CD4-positive, alpha-beta T cell (primary cell): ENCODE results near the gene SYNJ1. TPM values are rescaled to one million over a fixed set of nuclear protein-coding genes. Genes with fewer than 3 reads are reported as not detected.

ENCODE experiments used
- ATAC-seq: fragments of 200-7000 bp; cut with Tn5 transposase; one replicate; pipeline ENCODE4 v1.10.0; 2022; ENCODE audit warnings: mild to moderate bottlenecking; ENCODE audit not compliant: poor library complexity
- CTCF ChIA-PET: fragments of 350-600 bp; sonication (Branson Sonifier 250); formaldehyde crosslinking; loops from one replicate; lab custom pipeline; 2021; ENCODE audit warnings: antibody characterized with exemption, inconsistent platforms; lab: Charles Lee
- POLR2A ChIA-PET: fragments of 350-600 bp; sonication (Branson Sonifier 250); formaldehyde crosslinking; loops from one replicate; lab custom pipeline; 2021; ENCODE audit warnings: antibody characterized with exemption, inconsistent platforms; lab: Charles Lee
- DNase-seq, 14 experiments: peaks; one replicate each; pipeline ENCODE4 v3.0.0-alpha.2; 2013 to 2020; ENCODE audit warnings: mixed read lengths in 2 of 14
- H3K27ac ChIP-seq, 2 donors: one replicate each; pipeline versions ENCODE4 v1.5.1 to v1.7.0; 2013; ENCODE audit warnings: low read length in 2 of 2, low read depth in 1 of 2, mild to moderate bottlenecking in 1 of 2
- H3K27me3 ChIP-seq, 2 experiments: 1 replicate in 1 of 2; 2 replicates in 1 of 2; pipeline versions ENCODE4 v1.6.1 to v1.7.0; 2013; ENCODE audit warnings: low read length in 2 of 2, control low read depth in 1 of 2, mild to moderate bottlenecking in 1 of 2, moderate library complexity in 1 of 2; ENCODE audit not compliant: insufficient read depth in 2 of 2, control insufficient read depth in 1 of 2
- H3K36me3 ChIP-seq: one replicate; pipeline ENCODE4 v1.6.1; 2013; ENCODE audit warnings: low read length, control low read depth; ENCODE audit not compliant: insufficient read depth
- H3K4me1 ChIP-seq: one replicate; pipeline ENCODE4 v1.6.1; 2013; ENCODE audit warnings: low read length, control low read depth; ENCODE audit not compliant: insufficient read depth
- H3K4me3 ChIP-seq: one replicate; pipeline ENCODE4 v1.5.1; 2013; ENCODE audit warnings: mild to moderate bottlenecking, low read length, moderate library complexity
- H3K9me3 ChIP-seq, 2 experiments: 1 replicate in 1 of 2; 2 replicates in 1 of 2; pipeline versions ENCODE4 v1.6.1 to v1.7.0; 2013; ENCODE audit warnings: low read length in 2 of 2, mild to moderate bottlenecking in 2 of 2, control low read depth in 1 of 2, moderate library complexity in 1 of 2; ENCODE audit not compliant: control insufficient read depth in 1 of 2, insufficient read depth in 1 of 2
- H3K27ac Mint-ChIP-seq: one replicate; pipeline ENCODE4 v1.8.0; 2020; ENCODE audit warnings: mixed read lengths
- H3K27me3 Mint-ChIP-seq: one replicate; pipeline ENCODE4 v1.8.0; 2021; ENCODE audit warnings: mixed read lengths
- H3K36me3 Mint-ChIP-seq: one replicate; pipeline ENCODE4 v1.8.0; 2021; ENCODE audit warnings: low read depth, mixed read lengths
- H3K4me1 Mint-ChIP-seq: one replicate; pipeline ENCODE4 v1.8.0; 2021; ENCODE audit warnings: low read depth, mixed read lengths
- H3K4me3 Mint-ChIP-seq: one replicate; pipeline ENCODE4 v1.8.0; 2020; ENCODE audit warnings: mild to moderate bottlenecking, mixed read lengths
- H3K9me3 Mint-ChIP-seq: one replicate; pipeline ENCODE4 v1.8.0; 2020; ENCODE audit warnings: mixed read lengths
- intact Hi-C, 2 experiments: fragments of 100-400 bp; cut with DNase I in 1 of 2; cut with micrococcal nuclease in 1 of 2; formaldehyde crosslinking; loops; one replicate each; pipeline versions ENCODE4 v1.15.1 to v1.9.0; 2023 to 2025; cut with DNase I, micrococcal nuclease
- total RNA-seq, 174 experiments: library from RNA in 2 of 174; stranded (reverse) in 2 of 174; gene quantifications; one replicate each; pipeline ENCODE4 v1.2.3 and lab custom pipeline; 2021 to 2026
- TF ChIP-seq, protein P1 (sequence below): fragments of 200-600 bp; IDR thresholded peaks from one replicate; pipeline ENCODE4 v1.8.0; 2022; ENCODE audit warnings: antibody characterized with exemption, mild to moderate bottlenecking

The SYNJ1 gene
- total RNA-seq, 2 experiments from 2014 or later, result 14.3 to 15.6 TPM

DNA sequence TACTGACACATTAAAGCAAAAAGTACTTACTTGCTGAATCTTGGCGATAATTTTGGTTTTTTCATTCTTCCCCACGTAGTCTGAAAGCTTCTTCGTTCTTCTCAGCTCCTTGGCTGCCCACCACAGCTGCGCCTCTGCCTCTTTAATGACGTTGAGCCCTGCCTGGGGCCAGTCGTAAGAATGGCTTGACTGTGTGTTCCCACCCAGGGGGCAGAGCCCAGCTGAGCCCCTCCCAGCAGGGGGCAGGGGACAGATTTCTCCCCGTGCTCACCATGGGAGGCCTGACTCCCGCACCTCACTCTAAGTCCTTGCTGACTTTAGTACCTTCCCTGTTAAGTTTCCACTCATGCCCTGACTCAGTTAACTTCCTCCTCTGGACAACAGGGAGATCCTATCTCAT is 124.7 kb downstream of the SYNJ1 start:
- Histone ChIP-seq H3K9me3 (no peaks in the 10 kb centered on the region), H3K4me1 (no peaks in the 10 kb centered on the region), H3K4me3 (no peak overlapping the region), H3K36me3 (peaks cover 67% of the 10 kb centered on the region), H3K27ac (no peak overlapping the region), H3K27me3 (no peaks in the 10 kb centered on the region)
- DNase-seq, result no peak
- ChIA-PET POLR2A (no interaction called here), CTCF (no interaction called here)
- Mint-ChIP-seq H3K4me1 (no peaks in the 10 kb centered on the region), H3K4me3 (no peak overlapping the region), H3K27ac (no peak overlapping the region), H3K36me3 (peaks cover 81% of the 10 kb centered on the region), H3K9me3 (no peaks in the 10 kb centered on the region), H3K27me3 (no peaks in the 10 kb centered on the region)
- TF ChIP-seq, protein P1, sequence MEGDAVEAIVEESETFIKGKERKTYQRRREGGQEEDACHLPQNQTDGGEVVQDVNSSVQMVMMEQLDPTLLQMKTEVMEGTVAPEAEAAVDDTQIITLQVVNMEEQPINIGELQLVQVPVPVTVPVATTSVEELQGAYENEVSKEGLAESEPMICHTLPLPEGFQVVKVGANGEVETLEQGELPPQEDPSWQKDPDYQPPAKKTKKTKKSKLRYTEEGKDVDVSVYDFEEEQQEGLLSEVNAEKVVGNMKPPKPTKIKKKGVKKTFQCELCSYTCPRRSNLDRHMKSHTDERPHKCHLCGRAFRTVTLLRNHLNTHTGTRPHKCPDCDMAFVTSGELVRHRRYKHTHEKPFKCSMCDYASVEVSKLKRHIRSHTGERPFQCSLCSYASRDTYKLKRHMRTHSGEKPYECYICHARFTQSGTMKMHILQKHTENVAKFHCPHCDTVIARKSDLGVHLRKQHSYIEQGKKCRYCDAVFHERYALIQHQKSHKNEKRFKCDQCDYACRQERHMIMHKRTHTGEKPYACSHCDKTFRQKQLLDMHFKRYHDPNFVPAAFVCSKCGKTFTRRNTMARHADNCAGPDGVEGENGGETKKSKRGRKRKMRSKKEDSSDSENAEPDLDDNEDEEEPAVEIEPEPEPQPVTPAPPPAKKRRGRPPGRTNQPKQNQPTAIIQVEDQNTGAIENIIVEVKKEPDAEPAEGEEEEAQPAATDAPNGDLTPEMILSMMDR, result no peak
- ATAC-seq, result no peak
- intact Hi-C loops, result no loop called here

DNA sequence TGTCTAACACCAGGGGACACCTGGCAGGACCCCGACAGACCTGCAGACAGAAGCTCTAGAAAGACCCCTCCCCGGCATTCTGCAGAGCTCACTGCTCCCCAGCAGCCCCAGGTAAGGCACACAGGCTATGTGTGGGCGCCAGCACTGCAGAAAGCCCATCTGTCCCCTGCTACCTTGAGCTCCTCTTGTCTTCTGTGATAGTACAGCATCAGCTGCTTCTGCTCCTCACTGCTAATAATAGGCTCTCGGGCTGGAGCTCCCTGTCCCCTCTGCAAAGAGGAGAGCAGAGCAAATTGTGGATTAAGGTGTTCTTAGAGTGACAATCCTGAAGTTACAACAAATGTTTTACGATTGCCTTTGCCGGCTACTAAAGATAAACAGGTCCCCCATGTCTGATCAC is 125.7 kb downstream of the SYNJ1 start:
- POLR2A ChIA-PET, result no interaction called here
- CTCF ChIA-PET, result interaction anchor here (1.1 to 1.8 kb wide), 3 partner anchors 10 to 206 kb away, joined by 3 to 9 read pairs (median 3); partner anchors contain the start of gene CFAP298
- H3K4me1 Mint-ChIP-seq, result no peaks in the 10 kb centered on the region
- TF ChIP-seq, protein P1, result no peak
- Histone ChIP-seq H3K4me1 (no peaks in the 10 kb centered on the region), H3K27ac (no peak overlapping the region), H3K4me3 (no peak overlapping the region), H3K9me3 (no peaks in the 10 kb centered on the region), H3K36me3 (peaks cover 59% of the 10 kb centered on the region), H3K27me3 (no peaks in the 10 kb centered on the region)
- H3K27me3 Mint-ChIP-seq, result no peaks in the 10 kb centered on the region
- no peaks in the 10 kb centered on the region for H3K9me3 Mint-ChIP-seq
- peaks cover 73% of the 10 kb centered on the region for H3K36me3 Mint-ChIP-seq
- no peak overlapping the region for H3K27ac Mint-ChIP-seq
- ATAC-seq, result no peak
- intact Hi-C loops, result no loop called here
- H3K4me3 Mint-ChIP-seq, result no peak overlapping the region
- DNase-seq, result no peak

DNA sequence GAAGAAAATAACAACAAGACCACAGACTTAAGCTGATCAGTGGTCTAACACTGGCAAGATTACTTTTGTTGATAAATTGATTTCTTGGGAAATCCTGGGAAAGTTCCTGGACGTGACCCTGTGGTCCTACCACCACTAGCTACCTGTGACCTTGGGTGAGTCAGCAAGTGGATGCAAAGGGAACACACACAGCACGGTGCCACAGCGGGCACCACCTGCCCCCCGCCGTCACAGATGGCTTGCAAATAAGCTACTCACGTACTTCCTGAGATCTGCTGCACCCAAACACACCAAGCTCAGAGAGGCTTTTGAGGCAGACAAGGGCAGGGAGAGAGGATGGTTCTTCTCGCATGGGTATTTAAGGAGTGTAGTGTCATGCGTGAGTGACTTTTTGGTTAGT is 128.3 kb downstream of the SYNJ1 start:
- no peaks in the 10 kb centered on the region for H3K4me1 Mint-ChIP-seq
- DNase-seq (no peak), ATAC-seq (no peak)
- ChIA-PET CTCF (interaction anchor here (1.1 to 2.5 kb wide), 3 partner anchors 30 to 813 kb away, joined by 3 to 19 read pairs (median 4); partner anchors contain the start of gene EVA1C), POLR2A (interaction anchor here (3.1 kb wide), 1 partner anchor 12 kb away, joined by 19 read pairs; the partner anchor contains the start of gene CFAP298)
- no peak overlapping the region for H3K27ac ChIP-seq
- H3K4me3 Mint-ChIP-seq, result no peak overlapping the region
- H3K36me3 ChIP-seq, result peaks cover 36% of the 10 kb centered on the region
- no peaks in the 10 kb centered on the region for H3K9me3 ChIP-seq
- H3K36me3 Mint-ChIP-seq, result peaks cover 47% of the 10 kb centered on the region
- H3K4me3 ChIP-seq, result no peak overlapping the region
- TF ChIP-seq, protein P1, result no peak
- no peak overlapping the region for H3K27ac Mint-ChIP-seq
- H3K27me3 ChIP-seq, result no peaks in the 10 kb centered on the region
- H3K27me3 Mint-ChIP-seq, result no peaks in the 10 kb centered on the region
- H3K4me1 ChIP-seq, result no peaks in the 10 kb centered on the region
- H3K9me3 Mint-ChIP-seq, result no peaks in the 10 kb centered on the region
- intact Hi-C loops, result loop anchor here in 1 of 2 experiments (5.0 kb wide), 1 partner anchor 812 kb away; no protein-coding TSS in a partner anchor
